WTC11 (cell line): ENCODE data around the gene CISD3. TPM values are rescaled to one million over a fixed set of nuclear protein-coding genes. Genes with fewer than 3 reads are reported as not detected.

Source experiments
- ATAC-seq: fragments of 200-7000 bp; cut with Tn5 transposase; 2 replicates; pipeline ENCODE4 v1.10.0; 2021; ENCODE audit warnings: mild to moderate bottlenecking, moderate library complexity
- CTCF ChIA-PET: fragments of 300-600 bp; sonication (Branson Sonifier 250); formaldehyde crosslinking; loops from one replicate; lab custom pipeline; 2021; ENCODE audit warnings: antibody characterized with exemption; lab: Charles Lee
- POLR2A ChIA-PET: fragments of 350-600 bp; sonication (Branson Sonifier 250); formaldehyde crosslinking; loops from one replicate; lab custom pipeline; 2021; ENCODE audit warnings: antibody characterized with exemption; lab: Charles Lee
- DNase-seq: peaks from one replicate; pipeline ENCODE4 v3.0.0; 2021; ENCODE audit warnings: low spot score
- H3K27ac Mint-ChIP-seq: 2 replicates; pipeline ENCODE4 v1.8.0; 2021; ENCODE audit warnings: mixed read lengths
- H3K27me3 Mint-ChIP-seq: 2 replicates; pipeline ENCODE4 v1.8.0; 2021; ENCODE audit warnings: low read depth, mild to moderate bottlenecking, moderate library complexity, mixed read lengths
- H3K36me3 Mint-ChIP-seq: 2 replicates; pipeline ENCODE4 v1.8.0; 2021; ENCODE audit warnings: mixed read lengths
- H3K4me1 Mint-ChIP-seq: 2 replicates; pipeline ENCODE4 v1.8.0; 2022; ENCODE audit warnings: mixed read lengths
- H3K4me3 Mint-ChIP-seq: 2 replicates; pipeline ENCODE4 v1.8.0; 2021; ENCODE audit warnings: mild to moderate bottlenecking, moderate library complexity, mixed read lengths
- H3K9me3 Mint-ChIP-seq: 2 replicates; pipeline ENCODE4 v1.8.0; 2021; ENCODE audit warnings: mixed read lengths
- ARID4B ChIP-seq: sonication (generic); formaldehyde crosslinking; IDR thresholded peaks from 2 replicates; pipeline ENCODE4 v1.8.0; 2023; ENCODE audit warnings: missing genetic modification reagents, mild to moderate bottlenecking, borderline replicate concordance
- E2F5 ChIP-seq: sonication (generic); formaldehyde crosslinking; IDR thresholded peaks from 2 replicates; pipeline ENCODE4 v1.8.1; 2022; ENCODE audit warnings: mild to moderate bottlenecking, moderate library complexity, missing genetic modification reagents
- FOXK1 ChIP-seq: sonication (generic); formaldehyde crosslinking; IDR thresholded peaks from 2 replicates; pipeline ENCODE4 v1.8.0; 2022; ENCODE audit warnings: mild to moderate bottlenecking, moderate library complexity, missing genetic modification reagents
- FOXP1 ChIP-seq: sonication (generic); formaldehyde crosslinking; IDR thresholded peaks from 2 replicates; pipeline ENCODE4 v1.8.0; 2022; ENCODE audit warnings: missing genetic modification reagents, mild to moderate bottlenecking, moderate library complexity, borderline replicate concordance
- HMGA2 ChIP-seq: fragments of 250-450 bp; sonication (Bioruptor Pico); IDR thresholded peaks from 2 replicates; pipeline ENCODE4 v1.4.0; 2021; ENCODE audit warnings: mild to moderate bottlenecking, moderate library complexity
- MAX ChIP-seq: sonication (generic); formaldehyde crosslinking; IDR thresholded peaks from 2 replicates; pipeline ENCODE4 v1.8.0; 2022; ENCODE audit warnings: mild to moderate bottlenecking, missing genetic modification reagents
- MYBL2 ChIP-seq: sonication (generic); formaldehyde crosslinking; IDR thresholded peaks from 2 replicates; pipeline ENCODE4 v1.8.1; 2023; ENCODE audit warnings: mild to moderate bottlenecking, moderate library complexity, missing genetic modification reagents
- NR2C2 ChIP-seq: sonication (generic); formaldehyde crosslinking; IDR thresholded peaks from 2 replicates; pipeline ENCODE4 v1.8.0; 2022; ENCODE audit warnings: mild to moderate bottlenecking, missing genetic modification reagents
- OVOL2 ChIP-seq: fragments of 250-450 bp; sonication (Bioruptor Pico); IDR thresholded peaks from 2 replicates; pipeline ENCODE4 v1.9.0; 2021; ENCODE audit warnings: mild to moderate bottlenecking, borderline replicate concordance
- PRDM15 ChIP-seq: sonication (generic); formaldehyde crosslinking; IDR thresholded peaks from 2 replicates; pipeline ENCODE4 v1.8.0; 2022; ENCODE audit warnings: missing genetic modification reagents
- RORB ChIP-seq: fragments of 250-450 bp; sonication (Bioruptor Pico); IDR thresholded peaks from 2 replicates; pipeline ENCODE4 v1.9.0; 2021; ENCODE audit warnings: mild to moderate bottlenecking
- ZNF317 ChIP-seq: sonication (generic); formaldehyde crosslinking; IDR thresholded peaks from 2 replicates; pipeline ENCODE4 v1.8.1; 2023; ENCODE audit warnings: low read depth, mild to moderate bottlenecking, moderate library complexity, missing genetic modification reagents, borderline replicate concordance
- ZNF396 ChIP-seq: fragments of 250-450 bp; sonication (Bioruptor Pico); IDR thresholded peaks from 2 replicates; pipeline ENCODE4 v1.8.0; 2021; ENCODE audit warnings: mild to moderate bottlenecking, moderate library complexity, borderline replicate concordance
- ZNF423 ChIP-seq: fragments of 250-450 bp; sonication (Bioruptor Pico); IDR thresholded peaks from 2 replicates; pipeline ENCODE4 v2.1.2; 2022; ENCODE audit warnings: mild to moderate bottlenecking, moderate library complexity
- ZNF671 ChIP-seq: fragments of 250-450 bp; sonication (Bioruptor Pico); IDR thresholded peaks from 2 replicates; pipeline ENCODE4 v1.8.0; 2021; ENCODE audit warnings: mild to moderate bottlenecking
- total RNA-seq: library from RNA; stranded (reverse); gene quantifications from 3 replicates; pipeline ENCODE4 v1.2.3, GENCODE V29; 2021

The CISD3 gene
- total RNA-seq, 1 experiment from 2014 or later: 12.1 TPM

GRCh38 chr17:38705803-38706504 lies 24.2 kb upstream of the CISD3 start (continued):
- 0 out of 2 replicates have a peak, but pooled peaks have one; percentile 9 for TF ChIP-seq ZNF423 (CRISPR knock-in tag)
- TF ChIP-seq, all 79 proteins: peak for 3

- no peaks in the 10 kb centered on the region for H3K9me3 Mint-ChIP-seq
- H3K4me3 Mint-ChIP-seq: peak overlapping the region; percentile 77
- DNase-seq (no peak), ATAC-seq (no peak)
- 0 out of 2 replicates have a peak, but pooled peaks cover 3% of the 10 kb centered on the region for H3K36me3 Mint-ChIP-seq
- POLR2A ChIA-PET: interaction anchor here (1.4 to 4.2 kb wide), 4 partner anchors 9 to 21 kb away, joined by 5 to 15 read pairs (median 6); no protein-coding TSS in a partner anchor
- peaks cover 71% of the 10 kb centered on the region for H3K27me3 Mint-ChIP-seq
- H3K27ac Mint-ChIP-seq: peak overlapping the region; percentile 17; the same call in 1 of the 2 replicates
- H3K4me1 Mint-ChIP-seq: peaks cover 55% of the 10 kb centered on the region
- TF ChIP-seq FOXP1 (CRISPR knock-in tag) (no peak), FOXK1 (CRISPR knock-in tag) (0 out of 2 replicates have a peak, but pooled peaks have one; percentile 25)
- CTCF ChIA-PET: interaction anchor here (0.6 to 4.9 kb wide), 15 partner anchors 10 to 458 kb away, joined by 3 to 28 read pairs (median 4); partner anchors contain the start of gene SRCIN1
These were observed 23.5 kb upstream of the CISD3 start for GRCh38 chr17:38706505-38707216.

- no peak for DNase-seq
- Mint-ChIP-seq H3K27ac (no peak overlapping the region), H3K36me3 (0 out of 2 replicates have a peak, but pooled peaks cover 3% of the 10 kb centered on the region), H3K9me3 (no peaks in the 10 kb centered on the region), H3K27me3 (peaks cover 61% of the 10 kb centered on the region), H3K4me3 (peak overlapping the region; percentile 77), H3K4me1 (peaks cover 55% of the 10 kb centered on the region)
- ChIA-PET POLR2A (interaction anchor here (1.4 kb wide), 1 partner anchor 20 kb away, joined by 5 read pairs; no protein-coding TSS in a partner anchor), CTCF (interaction anchor here (1.4 to 4.9 kb wide), 3 partner anchors 11 to 150 kb away, joined by 13 to 28 read pairs (median 13); no protein-coding TSS in a partner anchor)
- TF ChIP-seq MAX (CRISPR knock-in tag): no peak
- TF ChIP-seq ZNF317 (CRISPR knock-in tag): no peak
- TF ChIP-seq PRDM15 (CRISPR knock-in tag): no peak
- no peak for TF ChIP-seq ZNF396
- TF ChIP-seq RORB (CRISPR knock-in tag): no peak
- TF ChIP-seq E2F5: no peak
- no peak for TF ChIP-seq MYBL2 (CRISPR knock-in tag)
- TF ChIP-seq OVOL2 (CRISPR knock-in tag): no peak
- TF ChIP-seq HMGA2 (CRISPR knock-in tag): no peak
- no peak for TF ChIP-seq NR2C2
- TF ChIP-seq ZNF671 (CRISPR knock-in tag): no peak
- TF ChIP-seq ARID4B: no peak
- ATAC-seq: no peak
These were observed 22.3 kb upstream of the CISD3 start for GRCh38 chr17:38707678-38708351.
